ENCODE data around the gene PPP2R5C.

PPP2R5C gene

GRCh38 chr14:101959277-101959676 lies 197.8 kb downstream of the PPP2R5C start:
- DNase-seq, result no peak
- Histone ChIP-seq H3K4me3 (ENCODE audit: low read depth, low read length) (no peak overlapping the region), H3K27ac (no peak overlapping the region), H3K27me3 (replicated peaks) (no peaks in the 10 kb centered on the region), H3K36me3 (replicated peaks) (no peaks in the 10 kb centered on the region)
- TF ChIP-seq CTCF (IDR thresholded peaks at IDR 0.05; ENCODE audit: low read depth, low read length, missing control alignments), result no peak
- in situ Hi-C loops (cut with HindIII; ENCODE audit: low pct_ligation_motif_present, low sequenced_read_pairs), result no loop called here

GRCh38 chr14:101960225-101960624 lies 198.7 kb downstream of the PPP2R5C start:
- H3K27me3 ChIP-seq (replicated peaks), result no peaks in the 10 kb centered on the region
- H3K27ac ChIP-seq, result no peak overlapping the region
- H3K36me3 ChIP-seq (replicated peaks), result peaks cover 4% of the 10 kb centered on the region
- peak; percentile 70 for TF ChIP-seq CTCF (IDR thresholded peaks at IDR 0.05; ENCODE audit: low read depth, low read length, missing control alignments)
- DNase-seq, result no peak
- in situ Hi-C loops (cut with HindIII; ENCODE audit: low pct_ligation_motif_present, low sequenced_read_pairs), result no loop called here
- no peak overlapping the region for H3K4me3 ChIP-seq (ENCODE audit: low read depth, low read length)

DNA sequence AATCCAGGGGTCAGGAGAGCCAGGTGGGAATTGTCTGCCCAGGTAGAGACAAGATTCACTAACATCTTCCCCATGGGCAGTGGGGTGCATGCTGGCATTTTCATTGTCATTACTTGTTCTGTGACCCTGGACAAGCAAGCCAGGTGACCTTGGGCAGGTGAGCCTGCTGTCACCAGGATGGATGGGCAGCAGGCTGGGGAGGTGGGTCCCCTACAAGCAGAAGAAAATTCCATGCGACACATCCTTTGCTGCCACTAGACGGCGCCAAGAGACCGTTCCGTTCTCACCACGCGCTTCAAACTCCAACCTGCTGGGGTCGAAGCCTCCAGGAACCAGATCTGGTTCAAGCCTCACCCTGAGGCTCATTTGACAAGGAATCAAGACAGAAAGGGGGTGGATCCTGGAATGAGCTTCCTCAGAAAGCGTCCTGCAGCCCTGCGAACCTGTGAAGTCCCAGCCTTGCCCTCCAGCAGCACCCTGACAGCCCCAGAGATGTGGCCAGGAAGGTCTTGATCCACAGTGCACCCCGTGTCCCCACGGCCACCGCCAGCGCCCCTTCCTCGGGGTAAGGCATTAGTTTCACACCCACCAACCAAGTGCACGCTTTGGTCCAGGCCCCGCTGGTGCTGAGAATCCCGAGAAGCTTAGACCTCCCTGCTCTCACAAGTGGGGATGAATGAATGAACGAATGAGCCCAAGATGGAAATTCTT lies 199.7 kb downstream of the PPP2R5C start:
- H3K4me3 ChIP-seq (ENCODE audit: low read depth, low read length), result no peak overlapping the region
- peaks cover 4% of the 10 kb centered on the region for H3K36me3 ChIP-seq (replicated peaks)
- TF ChIP-seq CTCF (IDR thresholded peaks at IDR 0.05; ENCODE audit: low read depth, low read length, missing control alignments), result peak; percentile 96
- H3K27me3 ChIP-seq (replicated peaks), result no peaks in the 10 kb centered on the region
- no peak overlapping the region for H3K27ac ChIP-seq
- DNase-seq, result peak; percentile 71
- in situ Hi-C loops (cut with HindIII; ENCODE audit: low pct_ligation_motif_present, low sequenced_read_pairs), result no loop called here

GRCh38 chr14:101961746-101962502 lies 200.4 kb downstream of the PPP2R5C start:
- DNase-seq, result no peak
- TF ChIP-seq CTCF (IDR thresholded peaks at IDR 0.05; ENCODE audit: low read depth, low read length, missing control alignments), result no peak
- Histone ChIP-seq H3K27ac (peak overlapping the region; percentile 47), H3K4me3 (ENCODE audit: low read depth, low read length) (no peak overlapping the region), H3K27me3 (replicated peaks) (no peaks in the 10 kb centered on the region), H3K36me3 (replicated peaks) (peaks cover 4% of the 10 kb centered on the region)
- in situ Hi-C loops (cut with HindIII; ENCODE audit: low pct_ligation_motif_present, low sequenced_read_pairs), result no loop called here

DNA sequence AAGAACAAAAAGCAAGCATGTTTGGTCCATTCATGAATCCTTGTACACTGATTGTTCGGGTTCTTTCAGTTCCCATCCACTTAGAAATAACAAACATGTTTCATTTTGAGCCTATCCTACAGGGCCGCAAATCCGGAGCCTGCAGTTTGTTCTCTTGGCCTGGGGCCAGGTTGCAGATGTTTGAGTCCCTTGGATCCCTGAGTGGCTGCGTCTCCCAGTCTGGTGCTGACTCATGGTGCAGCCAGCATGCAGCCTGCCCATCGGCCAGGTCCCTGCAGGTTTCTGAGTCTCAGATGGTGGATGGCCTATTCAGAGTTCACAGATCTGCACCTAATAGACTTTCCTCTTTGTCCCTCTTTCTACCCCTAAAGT lies 201.0 kb downstream of the PPP2R5C start:
- TF ChIP-seq CTCF (IDR thresholded peaks at IDR 0.05; ENCODE audit: low read depth, low read length, missing control alignments), result no peak
- no peaks in the 10 kb centered on the region for H3K27me3 ChIP-seq (replicated peaks)
- peak overlapping the region; percentile 47 for H3K27ac ChIP-seq
- peaks cover 4% of the 10 kb centered on the region for H3K36me3 ChIP-seq (replicated peaks)
- in situ Hi-C loops (cut with HindIII; ENCODE audit: low pct_ligation_motif_present, low sequenced_read_pairs), result no loop called here
- DNase-seq, result peak; percentile 92
- no peak overlapping the region for H3K4me3 ChIP-seq (ENCODE audit: low read depth, low read length)
